AG04449 (cell line): ENCODE results near the gene KCNQ1.

Experiments used
- CTCF ChIA-PET: fragments of 350-600 bp; formaldehyde crosslinking; extraction: SDS; loops from one replicate; lab custom pipeline; 2021; ENCODE audit warnings: antibody characterized with exemption; lab: Yijun Ruan, JAX
- POLR2A ChIA-PET: fragments of 400-600, 350-600 bp; formaldehyde crosslinking; extraction: SDS; loops from one replicate; lab custom pipeline; 2020; ENCODE audit warnings: antibody characterized with exemption, inconsistent platforms; lab: Yijun Ruan, JAX
- DNase-seq: peaks from one replicate; pipeline ENCODE4 v3.0.0-alpha.2; 2010; ENCODE audit warnings: low read depth, low spot score
- H3K4me3 ChIP-seq: 2 replicates; pipeline ENCODE4 v1.5.1; 2011; ENCODE audit warnings: low read depth, mild to moderate bottlenecking, control low read depth, low read length
- CTCF ChIP-seq: IDR thresholded peaks from one replicate; pipeline ENCODE4 v1.5.1; 2011; ENCODE audit warnings: mild to moderate bottlenecking, moderate library complexity, low read length, control low read depth, inconsistent platforms; ENCODE audit not compliant: insufficient read depth; ENCODE audit errors: missing control alignments

KCNQ1 gene

GRCh38 chr11:2517386-2518064 lies 72.7 kb downstream of the KCNQ1 start:
- ChIA-PET CTCF (no interaction called here), POLR2A (no interaction called here)
- no peak for TF ChIP-seq CTCF
- DNase-seq: no peak
- no peak overlapping the region for H3K4me3 ChIP-seq

- ChIA-PET CTCF (interaction anchor here (0.8 to 1.2 kb wide), 3 partner anchors 10 to 370 kb away, joined by 3 to 4 read pairs (median 3); no protein-coding TSS in a partner anchor), POLR2A (no interaction called here)
- no peak for TF ChIP-seq CTCF
- no peak overlapping the region for H3K4me3 ChIP-seq
- DNase-seq: no peak
These were observed 73.5 kb downstream of the KCNQ1 start for GRCh38 chr11:2518111-2518982.

- ChIA-PET POLR2A (no interaction called here), CTCF (interaction anchor here (0.8 to 1.2 kb wide), 3 partner anchors 10 to 369 kb away, joined by 3 to 4 read pairs (median 3); no protein-coding TSS in a partner anchor)
- TF ChIP-seq CTCF: no peak
These were observed 74.2 kb downstream of the KCNQ1 start for GRCh38 chr11:2518983-2519340.

GRCh38 chr11:2519517-2519861 lies 74.7 kb downstream of the KCNQ1 start:
- ChIA-PET POLR2A (no interaction called here), CTCF (interaction anchor here (0.8 to 1.3 kb wide), 4 partner anchors 9 to 368 kb away, joined by 3 to 5 read pairs (median 4); no protein-coding TSS in a partner anchor)
- DNase-seq: no peak
- H3K4me3 ChIP-seq: no peak overlapping the region
- TF ChIP-seq CTCF: no peak

More at GRCh38 chr11:2518983-2519340, 74.2 kb downstream of the KCNQ1 start:
- no peak overlapping the region for H3K4me3 ChIP-seq
- DNase-seq: no peak

GRCh38 chr11:2519862-2520735 lies 75.3 kb downstream of the KCNQ1 start:
- no peak overlapping the region for H3K4me3 ChIP-seq
- ChIA-PET CTCF (interaction anchor here (1.1 to 1.3 kb wide), 2 partner anchors 11 to 13 kb away, joined by 4 to 5 read pairs; no protein-coding TSS in a partner anchor), POLR2A (no interaction called here)
- no peak for TF ChIP-seq CTCF
- DNase-seq: no peak
